AG09309 (cell line): ENCODE results near the gene PSME1.

ENCODE experiments used
- DNase-seq: peaks from one replicate; pipeline ENCODE4 v3.0.0-alpha.2; 2010; ENCODE audit warnings: low read depth
- H3K4me3 ChIP-seq: 2 replicates; pipeline ENCODE4 v1.5.1; 2011; ENCODE audit warnings: mild to moderate bottlenecking, low read depth, low read length, moderate library complexity; ENCODE audit not compliant: control insufficient read depth
- CTCF ChIP-seq: IDR thresholded peaks from 2 replicates; pipeline ENCODE4 v1.5.1; 2011; ENCODE audit warnings: mild to moderate bottlenecking, low read depth, low read length, inconsistent platforms; ENCODE audit not compliant: insufficient read depth, control insufficient read depth; ENCODE audit errors: missing control alignments

The PSME1 gene

GRCh38 chr14:24151404-24152080 is 15.5 kb downstream of the PSME1 start:
- H3K4me3 ChIP-seq: no peak overlapping the region
- DNase-seq: no peak
- TF ChIP-seq CTCF: no peak

DNA sequence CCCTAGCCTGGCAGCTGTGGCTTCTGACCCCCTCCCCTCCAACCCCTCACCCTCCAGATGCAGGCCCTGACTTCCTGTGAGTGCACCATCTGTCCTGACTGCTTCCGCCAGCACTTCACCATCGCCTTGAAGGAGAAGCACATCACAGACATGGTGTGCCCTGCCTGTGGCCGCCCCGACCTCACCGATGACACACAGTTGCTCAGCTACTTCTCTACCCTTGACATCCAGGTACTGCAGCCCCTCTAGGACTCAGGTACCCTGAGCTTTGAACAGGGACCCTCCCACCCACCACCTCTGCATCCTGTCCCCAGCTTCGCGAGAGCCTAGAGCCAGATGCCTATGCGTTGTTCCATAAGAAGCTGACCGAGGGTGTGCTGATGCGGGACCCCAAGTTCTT is 19.1 kb downstream of the PSME1 start:
- TF ChIP-seq CTCF: no peak
- DNase-seq: no peak
- no peak overlapping the region for H3K4me3 ChIP-seq

DNA sequence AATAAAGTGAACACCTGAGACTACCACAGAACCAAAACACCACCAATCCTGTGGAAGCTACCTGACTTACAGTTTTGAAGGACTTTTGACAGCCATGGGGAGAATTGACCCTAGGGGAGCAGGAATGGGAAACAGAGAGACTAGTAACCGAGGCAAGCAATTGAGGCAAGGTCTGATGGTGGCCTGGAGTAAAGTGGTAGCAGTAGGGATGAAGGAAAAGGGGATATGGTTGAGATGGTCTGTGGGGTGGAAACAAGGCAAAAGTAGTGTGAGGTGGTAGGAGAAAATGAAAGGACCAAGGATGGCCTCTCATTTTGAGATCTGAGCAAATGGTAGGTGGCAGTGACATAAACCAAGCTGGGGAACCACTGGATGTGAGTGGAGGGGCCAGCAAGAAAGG is 20.8 kb downstream of the PSME1 start:
- DNase-seq: no peak
- no peak overlapping the region for H3K4me3 ChIP-seq
- TF ChIP-seq CTCF: no peak

GRCh38 chr14:24157331-24157730 is 21.3 kb downstream of the PSME1 start:
- no peak for DNase-seq
- TF ChIP-seq CTCF: no peak
- no peak overlapping the region for H3K4me3 ChIP-seq

GRCh38 chr14:24159777-24160498 is 23.9 kb downstream of the PSME1 start:
- no peak overlapping the region for H3K4me3 ChIP-seq
- no peak for TF ChIP-seq CTCF
- no peak for DNase-seq

GRCh38 chr14:24160499-24160849 is 24.5 kb downstream of the PSME1 start:
- DNase-seq: no peak
- no peak overlapping the region for H3K4me3 ChIP-seq
- no peak for TF ChIP-seq CTCF
